K562 (cell line): ENCODE measurements around the gene CISD3. TPM values are rescaled to one million over a fixed set of nuclear protein-coding genes. Genes with fewer than 3 reads are reported as not detected.
A peak's percentile ranks its signal among the peaks of the same experiment; 100 is the strongest.

Experiments used
- DMBX1 ChIP-seq: fragments of 250-450 bp; sonication (Bioruptor Pico); IDR thresholded peaks from 2 replicates; pipeline ENCODE4 v1.8.0; 2022; ENCODE audit warnings: inconsistent platforms, mild to moderate bottlenecking, moderate library complexity, borderline replicate concordance
- DNMT1 ChIP-seq: fragments of 450-650 bp; IDR thresholded peaks from 2 replicates; pipeline ENCODE4 v1.6.1; 2016; ENCODE audit warnings: antibody characterized with exemption, mild to moderate bottlenecking
- HNRNPK ChIP-seq: fragments of 200-400 bp; formaldehyde crosslinking; IDR thresholded peaks from one replicate; pipeline ENCODE4 v1.6.1; 2018; ENCODE audit warnings: mild to moderate bottlenecking, low read depth, low read length; ENCODE audit not compliant: poor library complexity, severe bottlenecking
- NFRKB ChIP-seq: fragments of 450-650 bp; IDR thresholded peaks from 2 replicates; pipeline ENCODE4 v1.6.1; 2016; ENCODE audit warnings: low read depth
- POLR2AphosphoS2 ChIP-seq: IDR thresholded peaks from 2 replicates; pipeline ENCODE4 v1.6.1; 2012; ENCODE audit warnings: low read length, improper control_type of control experiment
- THRA ChIP-seq: fragments of 450-650 bp; IDR thresholded peaks from 2 replicates; pipeline ENCODE4 v1.6.1; 2017; ENCODE audit warnings: mild to moderate bottlenecking, moderate library complexity
- ZBTB9 ChIP-seq: fragments of 450-650 bp; formaldehyde crosslinking; IDR thresholded peaks from 2 replicates; pipeline ENCODE4 v1.4.0; 2020; ENCODE audit warnings: mild to moderate bottlenecking, moderate library complexity
- ZNF165 ChIP-seq: fragments of 250-450 bp; sonication (Bioruptor Pico); IDR thresholded peaks from 2 replicates; pipeline ENCODE4 v1.4.0; 2020; ENCODE audit warnings: borderline replicate concordance
- ZNF354B ChIP-seq: fragments of 250-450 bp; sonication (Bioruptor Pico); IDR thresholded peaks from 2 replicates; pipeline ENCODE4 v1.4.0; 2020
- ZNF830 ChIP-seq: fragments of 250-450 bp; sonication (Bioruptor Pico); IDR thresholded peaks from 2 replicates; pipeline ENCODE4 v1.5.0; 2021; ENCODE audit warnings: mild to moderate bottlenecking
- polyA plus RNA-seq, 8 experiments: library from polyadenylated mRNA; depleted of rRNA in 4 of 8; stranded (reverse) in 5 of 8; unstranded in 3 of 8; fragments of >200 nt; fragmentation: Nextera tagmentation in 2 of 8; fragmentation: Illumina TruSeq in 1 of 8; extraction: Ambion mirVana in 2 of 8; extraction: Trizol in 1 of 8; gene quantifications; 2 replicates each; pipeline versions ENCODE4 v1.2.1 to v1.2.3, GENCODE V29; 2011 to 2014; ENCODE audit warnings: inconsistent platforms in 1 of 8, missing spikeins in 1 of 8
- total RNA-seq, 7 experiments: library from RNA; depleted of rRNA in 6 of 7; stranded (reverse); fragments of >200 nt in 6 of 7; fragmentation: Illumina TruSeq in 2 of 7; extraction: Trizol in 2 of 7; gene quantifications; 2 replicates each; pipeline versions ENCODE4 v1.2.1 to v1.2.3, GENCODE V29; 2011 to 2021; ENCODE audit warnings: low replicate concordance in 1 of 7
- TF ChIP-seq, protein P1 (sequence below): fragments of 200-600 bp; sonication (generic); IDR thresholded peaks from one replicate; pipeline ENCODE4 v1.6.1; 2012; ENCODE audit warnings: mild to moderate bottlenecking, low read depth, low read length, inconsistent platforms
- TF ChIP-seq, protein P2 (sequence below): sonication (generic); formaldehyde crosslinking; IDR thresholded peaks from 2 replicates; pipeline ENCODE4 v1.8.0; 2022; ENCODE audit warnings: mild to moderate bottlenecking, low read depth, missing genetic modification reagents

CISD3 gene
- total and polyA plus RNA-seq, 9 of the 15 experiments (the other 6 are each of a cell fraction or from before 2014, with no cell fraction given): 5.0 to 60.7 (median 15.7) TPM

- TF ChIP-seq, protein P1, sequence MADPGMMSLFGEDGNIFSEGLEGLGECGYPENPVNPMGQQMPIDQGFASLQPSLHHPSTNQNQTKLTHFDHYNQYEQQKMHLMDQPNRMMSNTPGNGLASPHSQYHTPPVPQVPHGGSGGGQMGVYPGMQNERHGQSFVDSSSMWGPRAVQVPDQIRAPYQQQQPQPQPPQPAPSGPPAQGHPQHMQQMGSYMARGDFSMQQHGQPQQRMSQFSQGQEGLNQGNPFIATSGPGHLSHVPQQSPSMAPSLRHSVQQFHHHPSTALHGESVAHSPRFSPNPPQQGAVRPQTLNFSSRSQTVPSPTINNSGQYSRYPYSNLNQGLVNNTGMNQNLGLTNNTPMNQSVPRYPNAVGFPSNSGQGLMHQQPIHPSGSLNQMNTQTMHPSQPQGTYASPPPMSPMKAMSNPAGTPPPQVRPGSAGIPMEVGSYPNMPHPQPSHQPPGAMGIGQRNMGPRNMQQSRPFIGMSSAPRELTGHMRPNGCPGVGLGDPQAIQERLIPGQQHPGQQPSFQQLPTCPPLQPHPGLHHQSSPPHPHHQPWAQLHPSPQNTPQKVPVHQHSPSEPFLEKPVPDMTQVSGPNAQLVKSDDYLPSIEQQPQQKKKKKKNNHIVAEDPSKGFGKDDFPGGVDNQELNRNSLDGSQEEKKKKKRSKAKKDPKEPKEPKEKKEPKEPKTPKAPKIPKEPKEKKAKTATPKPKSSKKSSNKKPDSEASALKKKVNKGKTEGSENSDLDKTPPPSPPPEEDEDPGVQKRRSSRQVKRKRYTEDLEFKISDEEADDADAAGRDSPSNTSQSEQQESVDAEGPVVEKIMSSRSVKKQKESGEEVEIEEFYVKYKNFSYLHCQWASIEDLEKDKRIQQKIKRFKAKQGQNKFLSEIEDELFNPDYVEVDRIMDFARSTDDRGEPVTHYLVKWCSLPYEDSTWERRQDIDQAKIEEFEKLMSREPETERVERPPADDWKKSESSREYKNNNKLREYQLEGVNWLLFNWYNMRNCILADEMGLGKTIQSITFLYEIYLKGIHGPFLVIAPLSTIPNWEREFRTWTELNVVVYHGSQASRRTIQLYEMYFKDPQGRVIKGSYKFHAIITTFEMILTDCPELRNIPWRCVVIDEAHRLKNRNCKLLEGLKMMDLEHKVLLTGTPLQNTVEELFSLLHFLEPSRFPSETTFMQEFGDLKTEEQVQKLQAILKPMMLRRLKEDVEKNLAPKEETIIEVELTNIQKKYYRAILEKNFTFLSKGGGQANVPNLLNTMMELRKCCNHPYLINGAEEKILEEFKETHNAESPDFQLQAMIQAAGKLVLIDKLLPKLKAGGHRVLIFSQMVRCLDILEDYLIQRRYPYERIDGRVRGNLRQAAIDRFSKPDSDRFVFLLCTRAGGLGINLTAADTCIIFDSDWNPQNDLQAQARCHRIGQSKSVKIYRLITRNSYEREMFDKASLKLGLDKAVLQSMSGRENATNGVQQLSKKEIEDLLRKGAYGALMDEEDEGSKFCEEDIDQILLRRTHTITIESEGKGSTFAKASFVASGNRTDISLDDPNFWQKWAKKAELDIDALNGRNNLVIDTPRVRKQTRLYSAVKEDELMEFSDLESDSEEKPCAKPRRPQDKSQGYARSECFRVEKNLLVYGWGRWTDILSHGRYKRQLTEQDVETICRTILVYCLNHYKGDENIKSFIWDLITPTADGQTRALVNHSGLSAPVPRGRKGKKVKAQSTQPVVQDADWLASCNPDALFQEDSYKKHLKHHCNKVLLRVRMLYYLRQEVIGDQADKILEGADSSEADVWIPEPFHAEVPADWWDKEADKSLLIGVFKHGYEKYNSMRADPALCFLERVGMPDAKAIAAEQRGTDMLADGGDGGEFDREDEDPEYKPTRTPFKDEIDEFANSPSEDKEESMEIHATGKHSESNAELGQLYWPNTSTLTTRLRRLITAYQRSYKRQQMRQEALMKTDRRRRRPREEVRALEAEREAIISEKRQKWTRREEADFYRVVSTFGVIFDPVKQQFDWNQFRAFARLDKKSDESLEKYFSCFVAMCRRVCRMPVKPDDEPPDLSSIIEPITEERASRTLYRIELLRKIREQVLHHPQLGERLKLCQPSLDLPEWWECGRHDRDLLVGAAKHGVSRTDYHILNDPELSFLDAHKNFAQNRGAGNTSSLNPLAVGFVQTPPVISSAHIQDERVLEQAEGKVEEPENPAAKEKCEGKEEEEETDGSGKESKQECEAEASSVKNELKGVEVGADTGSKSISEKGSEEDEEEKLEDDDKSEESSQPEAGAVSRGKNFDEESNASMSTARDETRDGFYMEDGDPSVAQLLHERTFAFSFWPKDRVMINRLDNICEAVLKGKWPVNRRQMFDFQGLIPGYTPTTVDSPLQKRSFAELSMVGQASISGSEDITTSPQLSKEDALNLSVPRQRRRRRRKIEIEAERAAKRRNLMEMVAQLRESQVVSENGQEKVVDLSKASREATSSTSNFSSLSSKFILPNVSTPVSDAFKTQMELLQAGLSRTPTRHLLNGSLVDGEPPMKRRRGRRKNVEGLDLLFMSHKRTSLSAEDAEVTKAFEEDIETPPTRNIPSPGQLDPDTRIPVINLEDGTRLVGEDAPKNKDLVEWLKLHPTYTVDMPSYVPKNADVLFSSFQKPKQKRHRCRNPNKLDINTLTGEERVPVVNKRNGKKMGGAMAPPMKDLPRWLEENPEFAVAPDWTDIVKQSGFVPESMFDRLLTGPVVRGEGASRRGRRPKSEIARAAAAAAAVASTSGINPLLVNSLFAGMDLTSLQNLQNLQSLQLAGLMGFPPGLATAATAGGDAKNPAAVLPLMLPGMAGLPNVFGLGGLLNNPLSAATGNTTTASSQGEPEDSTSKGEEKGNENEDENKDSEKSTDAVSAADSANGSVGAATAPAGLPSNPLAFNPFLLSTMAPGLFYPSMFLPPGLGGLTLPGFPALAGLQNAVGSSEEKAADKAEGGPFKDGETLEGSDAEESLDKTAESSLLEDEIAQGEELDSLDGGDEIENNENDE: no peak
- TF ChIP-seq DNMT1 (no peak), POLR2AphosphoS2 (no peak), ZBTB9 (CRISPR knock-in tag) (no peak), ZNF354B (CRISPR knock-in tag) (no peak), HNRNPK (no peak), ZNF165 (CRISPR knock-in tag) (no peak), ZNF830 (CRISPR knock-in tag) (no peak), THRA (no peak), DMBX1 (no peak), NFRKB (peak; percentile 2; the same call in 1 of the 2 replicates)
- TF ChIP-seq, protein P2, sequence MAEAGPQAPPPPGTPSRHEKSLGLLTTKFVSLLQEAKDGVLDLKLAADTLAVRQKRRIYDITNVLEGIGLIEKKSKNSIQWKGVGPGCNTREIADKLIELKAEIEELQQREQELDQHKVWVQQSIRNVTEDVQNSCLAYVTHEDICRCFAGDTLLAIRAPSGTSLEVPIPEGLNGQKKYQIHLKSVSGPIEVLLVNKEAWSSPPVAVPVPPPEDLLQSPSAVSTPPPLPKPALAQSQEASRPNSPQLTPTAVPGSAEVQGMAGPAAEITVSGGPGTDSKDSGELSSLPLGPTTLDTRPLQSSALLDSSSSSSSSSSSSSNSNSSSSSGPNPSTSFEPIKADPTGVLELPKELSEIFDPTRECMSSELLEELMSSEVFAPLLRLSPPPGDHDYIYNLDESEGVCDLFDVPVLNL: no peak
Measured at GRCh38 chr17:38702916-38703741, 27.0 kb upstream of the CISD3 start (continued).
